ENCODE results near the gene LTF.
"Not testable (repeated sequence)": the region's sequence is repeated elsewhere in the genome, so short reads cannot be mapped to it uniquely, and the experiment has no call there.

The LTF gene

DNA sequence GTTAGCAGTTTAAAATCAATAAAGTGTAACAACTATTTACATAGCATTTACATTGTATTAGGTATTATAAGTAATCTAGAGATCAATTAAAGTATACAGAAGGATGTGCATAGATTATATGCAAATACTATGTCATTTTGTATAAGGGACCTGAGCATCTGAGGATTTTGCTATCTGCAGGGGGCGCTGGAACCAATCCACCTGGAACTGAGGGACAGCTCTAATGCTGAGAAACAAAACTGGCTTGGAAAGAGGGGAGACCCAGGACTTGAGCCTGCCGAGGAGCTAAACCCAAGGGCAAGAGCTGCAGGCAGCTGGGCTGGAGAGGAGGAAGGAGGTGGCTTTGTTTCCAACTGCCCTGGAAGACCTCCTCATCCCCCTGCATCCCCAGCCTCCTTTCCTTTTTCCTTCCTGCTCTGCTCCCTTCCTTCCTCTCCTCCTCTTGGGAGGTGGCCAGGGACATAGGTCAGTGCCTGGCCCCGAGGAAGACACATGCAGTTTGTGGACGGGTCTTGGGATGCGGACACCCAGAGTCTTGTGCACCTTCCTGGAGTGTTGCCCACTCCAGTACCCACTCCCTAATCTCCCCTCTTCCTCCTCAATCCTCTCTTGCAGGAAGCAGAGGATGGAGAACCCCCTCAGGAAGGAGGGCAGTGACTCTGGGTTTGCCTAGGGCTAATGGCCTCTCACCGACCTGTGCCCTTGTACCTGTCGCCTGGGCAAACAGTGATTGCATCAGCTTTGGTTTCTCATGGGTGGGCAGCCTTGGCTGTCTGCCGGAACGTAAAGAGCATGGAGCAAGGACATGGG, 32.2 kb upstream of the LTF start:
- DNase-seq (ENCODE audit: low read depth in 1 of 2, low spot score in 1 of 2): peak in 1 of 2 experiments; percentile 32
- Histone ChIP-seq H3K27ac (replicated peaks) (no peak overlapping the region), H3K4me3 (replicated peaks; ENCODE audit: insufficient read depth, low read length) (no peak overlapping the region), H3K27me3 (ENCODE audit: insufficient read depth, poor library complexity, severe bottlenecking) (no peaks in the 10 kb centered on the region)
- TF ChIP-seq, protein P1, sequence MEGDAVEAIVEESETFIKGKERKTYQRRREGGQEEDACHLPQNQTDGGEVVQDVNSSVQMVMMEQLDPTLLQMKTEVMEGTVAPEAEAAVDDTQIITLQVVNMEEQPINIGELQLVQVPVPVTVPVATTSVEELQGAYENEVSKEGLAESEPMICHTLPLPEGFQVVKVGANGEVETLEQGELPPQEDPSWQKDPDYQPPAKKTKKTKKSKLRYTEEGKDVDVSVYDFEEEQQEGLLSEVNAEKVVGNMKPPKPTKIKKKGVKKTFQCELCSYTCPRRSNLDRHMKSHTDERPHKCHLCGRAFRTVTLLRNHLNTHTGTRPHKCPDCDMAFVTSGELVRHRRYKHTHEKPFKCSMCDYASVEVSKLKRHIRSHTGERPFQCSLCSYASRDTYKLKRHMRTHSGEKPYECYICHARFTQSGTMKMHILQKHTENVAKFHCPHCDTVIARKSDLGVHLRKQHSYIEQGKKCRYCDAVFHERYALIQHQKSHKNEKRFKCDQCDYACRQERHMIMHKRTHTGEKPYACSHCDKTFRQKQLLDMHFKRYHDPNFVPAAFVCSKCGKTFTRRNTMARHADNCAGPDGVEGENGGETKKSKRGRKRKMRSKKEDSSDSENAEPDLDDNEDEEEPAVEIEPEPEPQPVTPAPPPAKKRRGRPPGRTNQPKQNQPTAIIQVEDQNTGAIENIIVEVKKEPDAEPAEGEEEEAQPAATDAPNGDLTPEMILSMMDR (IDR thresholded peaks at IDR 0.05; ENCODE audit: insufficient read depth, low read length): peak; percentile 6
- no peak for TF ChIP-seq POLR2AphosphoS5 (IDR thresholded peaks at IDR 0.05; ENCODE audit: low read depth)

DNA sequence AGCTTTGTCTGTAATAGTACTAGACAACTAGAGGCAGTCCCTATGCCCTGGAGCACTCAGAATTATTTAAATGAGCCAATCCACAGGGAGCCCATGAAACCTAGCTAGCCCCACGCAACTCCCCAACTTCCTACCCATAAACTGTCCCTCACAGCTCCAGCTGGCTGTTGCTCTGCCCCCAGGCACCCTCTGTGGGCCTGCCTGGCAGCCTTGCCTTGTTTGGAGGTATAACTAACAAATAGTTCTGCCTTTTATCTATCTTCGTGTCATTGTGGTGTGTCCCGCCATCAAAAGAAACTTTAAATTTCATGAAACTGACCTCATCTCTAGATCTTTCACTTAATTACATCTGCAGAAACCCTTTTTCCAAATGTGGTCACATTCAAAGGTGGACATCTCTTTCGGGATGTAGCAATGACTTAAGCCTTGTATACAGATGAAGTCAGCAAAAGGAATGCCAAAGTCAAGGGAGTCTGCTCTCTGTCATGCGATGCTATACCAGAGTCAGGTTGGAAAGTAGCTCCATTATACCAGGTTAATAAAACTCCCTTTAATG, 31.3 kb upstream of the LTF start:
- TF ChIP-seq, protein P2, sequence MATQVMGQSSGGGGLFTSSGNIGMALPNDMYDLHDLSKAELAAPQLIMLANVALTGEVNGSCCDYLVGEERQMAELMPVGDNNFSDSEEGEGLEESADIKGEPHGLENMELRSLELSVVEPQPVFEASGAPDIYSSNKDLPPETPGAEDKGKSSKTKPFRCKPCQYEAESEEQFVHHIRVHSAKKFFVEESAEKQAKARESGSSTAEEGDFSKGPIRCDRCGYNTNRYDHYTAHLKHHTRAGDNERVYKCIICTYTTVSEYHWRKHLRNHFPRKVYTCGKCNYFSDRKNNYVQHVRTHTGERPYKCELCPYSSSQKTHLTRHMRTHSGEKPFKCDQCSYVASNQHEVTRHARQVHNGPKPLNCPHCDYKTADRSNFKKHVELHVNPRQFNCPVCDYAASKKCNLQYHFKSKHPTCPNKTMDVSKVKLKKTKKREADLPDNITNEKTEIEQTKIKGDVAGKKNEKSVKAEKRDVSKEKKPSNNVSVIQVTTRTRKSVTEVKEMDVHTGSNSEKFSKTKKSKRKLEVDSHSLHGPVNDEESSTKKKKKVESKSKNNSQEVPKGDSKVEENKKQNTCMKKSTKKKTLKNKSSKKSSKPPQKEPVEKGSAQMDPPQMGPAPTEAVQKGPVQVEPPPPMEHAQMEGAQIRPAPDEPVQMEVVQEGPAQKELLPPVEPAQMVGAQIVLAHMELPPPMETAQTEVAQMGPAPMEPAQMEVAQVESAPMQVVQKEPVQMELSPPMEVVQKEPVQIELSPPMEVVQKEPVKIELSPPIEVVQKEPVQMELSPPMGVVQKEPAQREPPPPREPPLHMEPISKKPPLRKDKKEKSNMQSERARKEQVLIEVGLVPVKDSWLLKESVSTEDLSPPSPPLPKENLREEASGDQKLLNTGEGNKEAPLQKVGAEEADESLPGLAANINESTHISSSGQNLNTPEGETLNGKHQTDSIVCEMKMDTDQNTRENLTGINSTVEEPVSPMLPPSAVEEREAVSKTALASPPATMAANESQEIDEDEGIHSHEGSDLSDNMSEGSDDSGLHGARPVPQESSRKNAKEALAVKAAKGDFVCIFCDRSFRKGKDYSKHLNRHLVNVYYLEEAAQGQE (IDR thresholded peaks at IDR 0.05; ENCODE audit: insufficient replicate concordance, low read depth): no peak
- no peak for TF ChIP-seq POLR2AphosphoS5 (IDR thresholded peaks at IDR 0.05; ENCODE audit: low read depth)
- TF ChIP-seq GABPA (IDR thresholded peaks at IDR 0.05; ENCODE audit: low read depth): no peak
- TF ChIP-seq, protein P1 (IDR thresholded peaks at IDR 0.05; ENCODE audit: insufficient read depth, low read length): no peak
- TF ChIP-seq SPI1 (IDR thresholded peaks at IDR 0.05; ENCODE audit: borderline replicate concordance, low read depth): no peak
- no peak overlapping the region for H3K4me3 ChIP-seq (replicated peaks; ENCODE audit: insufficient read depth, low read length)
- no peaks in the 10 kb centered on the region for H3K27me3 ChIP-seq (ENCODE audit: insufficient read depth, poor library complexity, severe bottlenecking)
- H3K27ac ChIP-seq (replicated peaks): no peak overlapping the region
- no peak for DNase-seq (ENCODE audit: low read depth in 1 of 2, low spot score in 1 of 2)

DNA sequence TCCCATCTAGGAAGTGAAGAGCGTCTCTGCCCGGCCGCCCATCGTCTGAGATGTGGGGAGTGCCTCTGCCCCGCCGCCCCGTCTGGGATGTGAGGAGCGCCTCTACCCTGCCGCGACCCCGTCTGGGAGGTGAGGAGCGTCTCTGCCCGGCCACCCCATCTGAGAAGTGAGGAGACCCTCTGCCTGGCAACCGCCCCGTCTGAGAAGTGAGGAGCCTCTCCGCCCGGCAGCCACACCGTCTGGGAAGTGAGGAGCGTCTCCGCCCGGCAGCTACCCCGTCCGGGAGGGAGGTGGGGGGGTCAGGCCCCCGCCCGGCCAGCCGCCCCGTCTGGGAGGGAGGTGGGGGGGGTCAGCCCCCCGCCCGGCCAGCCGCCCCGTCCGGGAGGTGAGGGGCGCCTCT, 29.8 kb upstream of the LTF start:
- DNase-seq (ENCODE audit: low read depth in 1 of 2, low spot score in 1 of 2); H3K27ac ChIP-seq (replicated peaks); H3K4me3 ChIP-seq (replicated peaks; ENCODE audit: insufficient read depth, low read length); H3K27me3 ChIP-seq (ENCODE audit: insufficient read depth, poor library complexity, severe bottlenecking): not testable (repeated sequence)

DNA sequence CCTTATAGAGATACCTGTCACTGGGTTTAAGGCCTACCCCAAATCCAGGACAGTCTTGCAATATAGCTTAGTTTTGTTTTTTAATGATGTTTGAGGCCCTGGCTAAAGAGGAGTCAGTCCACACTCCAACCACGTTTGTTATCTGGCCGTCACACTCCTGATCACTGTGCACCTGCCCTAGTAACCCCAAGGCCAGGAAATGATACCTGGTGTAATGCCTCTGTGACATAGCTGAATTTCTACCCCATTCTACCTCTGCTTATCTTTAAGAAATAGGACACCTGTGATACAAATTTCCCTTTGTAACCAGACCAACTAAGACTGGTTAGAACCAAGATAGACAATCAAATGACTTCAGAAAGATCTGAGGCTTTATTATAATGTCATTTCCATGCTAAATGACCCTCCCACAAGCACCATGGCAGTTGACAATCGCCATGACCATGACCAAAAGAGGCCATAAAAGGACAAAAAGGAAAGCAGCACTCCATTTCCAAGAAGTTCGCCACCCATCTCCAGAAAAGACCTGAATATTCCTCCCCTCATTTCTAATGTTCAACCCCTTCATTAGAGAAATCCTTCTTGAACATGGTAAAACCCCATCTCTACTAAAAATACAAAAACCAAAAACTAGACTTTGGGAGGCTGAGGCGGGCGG, 28.3 kb upstream of the LTF start:
- no peaks in the 10 kb centered on the region for H3K27me3 ChIP-seq (ENCODE audit: insufficient read depth, poor library complexity, severe bottlenecking)
- DNase-seq (ENCODE audit: low read depth in 1 of 2, low spot score in 1 of 2): no peak
- H3K4me3 ChIP-seq (replicated peaks; ENCODE audit: insufficient read depth, low read length): no peak overlapping the region
- no peak for TF ChIP-seq SPI1 (IDR thresholded peaks at IDR 0.05; ENCODE audit: borderline replicate concordance, low read depth)
- TF ChIP-seq, protein P2 (IDR thresholded peaks at IDR 0.05; ENCODE audit: insufficient replicate concordance, low read depth): no peak
- no peak for TF ChIP-seq POLR2AphosphoS5 (IDR thresholded peaks at IDR 0.05; ENCODE audit: low read depth)
- TF ChIP-seq, protein P1 (IDR thresholded peaks at IDR 0.05; ENCODE audit: insufficient read depth, low read length): no peak
- no peak for TF ChIP-seq GABPA (IDR thresholded peaks at IDR 0.05; ENCODE audit: low read depth)
- no peak overlapping the region for H3K27ac ChIP-seq (replicated peaks)

All from HL-60 (cell line).